Bronchial epithelial cell (primary cell): Measurements from ENCODE around the gene ANKRD52. TPM values are rescaled to one million over a fixed set of nuclear protein-coding genes. Genes with fewer than 3 reads are reported as not detected.
"Not testable (repeated sequence)": the region's sequence is repeated elsewhere in the genome, so short reads cannot be mapped to it uniquely, and the experiment has no call there.

Experiments
- DNase-seq: peaks from one replicate; pipeline ENCODE4 v3.0.0-alpha.2; 2010; ENCODE audit warnings: low read depth
- FAIRE-seq: peaks from 2 replicates; lab custom pipeline; 2011; peaks lifted over from hg19 to GRCh38; lab: Jason Lieb, UNC
- H3K27me3 ChIP-seq: 2 replicates; pipeline ENCODE4 v1.5.1; 2011; ENCODE audit warnings: low read length; ENCODE audit not compliant: control insufficient read depth, insufficient read depth
- H3K36me3 ChIP-seq: 2 replicates; pipeline ENCODE4 v1.5.1; 2011; ENCODE audit warnings: low read length; ENCODE audit not compliant: control insufficient read depth, insufficient read depth
- H3K4me3 ChIP-seq: 2 replicates; pipeline ENCODE4 v1.5.1; 2011; ENCODE audit warnings: mild to moderate bottlenecking, low read depth, low read length, control low read depth
- CTCF ChIP-seq: IDR thresholded peaks from 2 replicates; pipeline ENCODE4 v1.5.1; 2011; ENCODE audit warnings: mild to moderate bottlenecking, moderate library complexity, low read length, control low read depth, inconsistent platforms; ENCODE audit not compliant: insufficient read depth, severe bottlenecking
- total RNA-seq: library from RNA; depleted of rRNA; stranded (reverse); fragments of >200 nt; gene quantifications from 2 replicates; pipeline ENCODE4 v1.2.1, GENCODE V29; 2014

The ANKRD52 gene
- total RNA-seq, 1 donor from 2014 or later = 6.8 TPM

- TF ChIP-seq CTCF = no peak
- no peak for FAIRE-seq
- Histone ChIP-seq H3K4me3 (no peak overlapping the region), H3K36me3 (peaks cover 4% of the 10 kb centered on the region), H3K27me3 (no peaks in the 10 kb centered on the region)
- DNase-seq = no peak
These were observed 35.6 kb upstream of the ANKRD52 start for GRCh38 chr12:56293795-56294194.

GRCh38 chr12:56288705-56289387, 30.7 kb upstream of the ANKRD52 start:
- Histone ChIP-seq H3K36me3 (peaks cover 9% of the 10 kb centered on the region), H3K27me3 (no peaks in the 10 kb centered on the region), H3K4me3 (no peak overlapping the region)
- TF ChIP-seq CTCF = no peak
- FAIRE-seq (no peak), DNase-seq (no peak)

- no peak for TF ChIP-seq CTCF
- Histone ChIP-seq H3K4me3 (no peak overlapping the region), H3K36me3 (peaks cover 14% of the 10 kb centered on the region), H3K27me3 (no peaks in the 10 kb centered on the region)
- no peak for FAIRE-seq
- DNase-seq = no peak
These were observed 28.1 kb upstream of the ANKRD52 start for GRCh38 chr12:56286044-56286830.

- not testable (repeated sequence) for H3K4me3 ChIP-seq, H3K27me3 ChIP-seq, FAIRE-seq, DNase-seq
- peaks cover 14% of the 10 kb centered on the region for H3K36me3 ChIP-seq
These were observed 26.1 kb upstream of the ANKRD52 start for GRCh38 chr12:56284263-56284662.

GRCh38 chr12:56282579-56282978, 24.4 kb upstream of the ANKRD52 start:
- H3K27me3 ChIP-seq = no peaks in the 10 kb centered on the region
- FAIRE-seq (no peak), DNase-seq (no peak)
- H3K4me3 ChIP-seq = no peak overlapping the region
- peaks cover 16% of the 10 kb centered on the region for H3K36me3 ChIP-seq
- TF ChIP-seq CTCF = no peak

- no peak for TF ChIP-seq CTCF
- FAIRE-seq (no peak), DNase-seq (no peak)
- Histone ChIP-seq H3K27me3 (no peaks in the 10 kb centered on the region), H3K4me3 (no peak overlapping the region), H3K36me3 (peaks cover 16% of the 10 kb centered on the region)
These were observed 23.8 kb upstream of the ANKRD52 start for GRCh38 chr12:56282030-56282429.
